Fibroblast of upper back skin (primary cell): ENCODE measurements around the gene TNFRSF1A.
"Not testable (repeated sequence)": the region's sequence is repeated elsewhere in the genome, so short reads cannot be mapped to it uniquely, and the experiment has no call there.

ENCODE experiments used
- DNase-seq: peaks from one replicate; pipeline ENCODE4 v3.0.0-alpha.2; 2013

The TNFRSF1A gene

DNA sequence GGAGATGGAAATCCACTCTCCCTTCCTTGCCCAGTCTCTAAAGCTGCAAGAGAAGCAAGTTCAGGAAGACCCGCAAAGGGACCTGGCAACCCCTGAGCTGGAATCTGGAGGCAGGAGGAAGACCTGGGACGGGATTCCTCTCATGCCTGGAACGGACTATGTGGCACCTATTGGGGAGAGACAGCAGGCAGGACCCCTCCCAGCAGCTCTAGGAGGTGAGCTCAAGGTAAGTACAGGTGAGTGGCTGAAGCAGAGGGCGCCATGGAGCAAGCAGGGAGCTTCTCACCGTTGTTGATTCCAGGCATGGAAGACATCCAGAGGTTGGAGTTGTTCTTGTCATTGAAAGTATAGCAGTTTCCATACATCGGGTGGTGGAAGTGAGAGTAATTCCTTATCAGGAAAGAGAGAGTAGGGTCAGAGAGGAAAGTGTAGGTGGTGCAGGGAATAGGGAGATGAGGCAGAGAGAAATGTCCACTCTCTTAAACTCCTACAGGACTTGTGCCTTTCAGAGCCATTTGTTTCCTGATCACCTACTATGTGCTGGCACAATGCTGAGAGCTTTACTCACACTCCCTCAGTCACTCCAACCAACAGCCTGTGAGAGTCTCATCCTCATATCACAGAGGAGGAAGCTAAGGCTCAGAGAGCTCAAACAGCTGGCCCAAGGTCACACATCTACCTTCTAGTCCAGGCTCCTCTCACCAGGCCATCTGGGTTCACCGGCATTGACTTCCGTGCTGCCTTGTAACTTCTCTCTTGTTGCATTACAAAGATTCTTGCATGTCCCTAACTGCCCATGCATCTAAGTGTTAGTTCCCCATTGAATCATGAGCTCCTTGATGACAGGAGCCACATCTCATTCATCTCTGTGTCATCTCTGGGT, 13.9 kb upstream of the TNFRSF1A start:
- no peak for DNase-seq

DNA sequence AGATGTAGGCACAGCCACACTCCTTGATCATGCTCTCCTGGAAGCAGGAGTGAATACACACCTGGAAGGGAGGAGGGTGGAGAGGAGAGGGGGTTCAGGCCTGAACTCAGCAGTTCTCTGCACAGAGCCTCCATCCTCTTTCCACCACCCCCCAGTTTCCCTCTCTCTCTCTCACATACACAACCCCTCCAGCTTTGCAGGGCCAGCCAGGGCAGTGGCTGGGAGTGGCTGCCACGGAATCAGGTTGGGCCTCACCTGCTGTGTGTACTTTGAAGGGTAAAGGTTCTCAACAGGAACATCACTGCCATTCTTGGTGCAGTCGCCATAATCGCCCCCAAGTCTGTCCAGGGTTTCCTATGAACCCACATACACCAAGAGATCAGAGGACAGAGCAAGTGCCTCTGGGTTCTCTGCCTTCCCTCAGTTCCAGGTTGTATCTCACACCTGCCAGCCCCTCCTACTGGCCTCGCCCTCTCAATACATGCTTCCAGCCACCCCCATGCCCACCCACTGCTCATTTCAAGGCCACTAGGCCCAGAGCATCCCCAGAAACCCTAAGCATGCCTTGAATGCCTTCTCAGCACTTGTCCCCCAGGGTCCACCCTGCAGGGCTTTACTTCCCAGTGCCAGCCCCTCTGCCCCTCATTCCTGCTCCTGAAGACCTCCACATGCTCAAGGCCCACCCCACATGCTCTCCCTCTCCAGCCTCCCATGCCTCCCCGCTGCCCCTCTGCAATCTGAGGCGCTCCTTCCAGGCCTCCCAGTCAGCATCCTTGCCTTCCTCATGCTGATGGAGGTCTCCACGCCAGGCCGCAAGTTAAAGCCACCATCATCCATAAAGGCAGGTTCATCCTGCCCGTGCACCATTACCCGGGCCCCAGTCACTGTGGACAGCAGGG, 12.9 kb upstream of the TNFRSF1A start:
- DNase-seq = no peak

DNA sequence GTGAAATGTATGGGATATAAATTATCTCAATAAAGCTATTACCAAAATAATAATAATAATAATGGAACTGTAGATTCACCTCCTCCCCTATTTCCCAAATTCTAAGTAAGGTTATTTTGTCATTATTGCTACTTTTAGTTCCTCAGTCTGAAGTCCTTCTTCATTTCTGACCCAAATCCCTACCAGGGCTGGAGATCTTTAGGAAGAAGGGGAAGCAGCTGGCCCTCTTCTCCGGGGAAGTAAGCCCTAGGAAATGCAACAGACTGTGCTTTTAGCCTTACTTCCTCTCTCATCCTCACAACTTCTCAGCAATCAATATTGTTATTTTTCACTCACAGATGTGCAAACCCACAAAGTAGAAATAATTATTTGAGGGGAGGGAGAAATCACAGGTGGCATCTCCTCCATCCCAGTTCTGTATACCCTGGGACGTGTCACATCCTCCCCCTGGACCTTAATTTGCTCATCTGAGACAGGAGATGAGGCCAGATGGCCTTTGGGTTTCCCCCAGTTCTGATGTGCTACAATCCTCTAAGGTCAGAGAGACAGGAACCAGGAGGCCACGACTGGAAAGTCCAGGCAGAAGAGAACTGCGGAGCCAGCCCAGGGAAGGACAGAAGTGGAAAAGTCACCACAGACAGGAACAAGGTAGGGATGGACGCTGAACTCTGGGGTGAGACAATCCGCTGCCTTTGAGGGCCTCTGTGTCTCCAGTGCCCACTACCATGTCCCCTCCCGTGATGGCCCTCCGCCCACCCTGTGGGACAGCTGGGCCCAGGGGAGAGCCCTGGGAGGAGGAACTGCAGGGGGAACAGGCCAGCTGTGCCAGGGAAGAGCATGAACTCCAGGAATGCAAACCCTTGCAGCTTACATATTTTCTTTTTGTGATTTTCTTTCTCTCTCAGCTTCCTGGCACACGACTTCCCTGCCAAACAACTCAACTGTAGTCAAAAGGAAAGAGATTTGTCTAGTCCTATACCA, 10.6 kb upstream of the TNFRSF1A start:
- no peak for DNase-seq

DNA sequence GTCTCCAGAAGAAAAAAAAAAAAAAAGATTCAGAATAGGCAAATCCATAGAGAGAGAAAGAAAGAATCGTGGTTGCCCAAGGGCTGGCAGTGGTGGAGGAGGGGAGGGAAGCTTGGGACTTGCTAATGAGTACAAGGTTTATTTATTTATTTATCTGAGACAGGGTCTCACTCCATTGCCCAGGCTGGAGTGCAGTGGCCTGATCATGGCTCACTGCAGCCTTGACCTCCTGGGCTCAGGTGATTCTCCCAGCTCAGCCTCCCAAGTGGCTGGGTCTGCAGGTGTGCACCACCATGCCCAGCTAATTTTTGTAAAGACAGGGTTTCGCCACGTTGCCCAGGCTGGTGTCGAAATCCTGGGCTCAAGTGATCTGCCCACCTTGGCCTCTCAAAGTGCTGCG, 9.7 kb upstream of the TNFRSF1A start:
- DNase-seq = no peak

DNA sequence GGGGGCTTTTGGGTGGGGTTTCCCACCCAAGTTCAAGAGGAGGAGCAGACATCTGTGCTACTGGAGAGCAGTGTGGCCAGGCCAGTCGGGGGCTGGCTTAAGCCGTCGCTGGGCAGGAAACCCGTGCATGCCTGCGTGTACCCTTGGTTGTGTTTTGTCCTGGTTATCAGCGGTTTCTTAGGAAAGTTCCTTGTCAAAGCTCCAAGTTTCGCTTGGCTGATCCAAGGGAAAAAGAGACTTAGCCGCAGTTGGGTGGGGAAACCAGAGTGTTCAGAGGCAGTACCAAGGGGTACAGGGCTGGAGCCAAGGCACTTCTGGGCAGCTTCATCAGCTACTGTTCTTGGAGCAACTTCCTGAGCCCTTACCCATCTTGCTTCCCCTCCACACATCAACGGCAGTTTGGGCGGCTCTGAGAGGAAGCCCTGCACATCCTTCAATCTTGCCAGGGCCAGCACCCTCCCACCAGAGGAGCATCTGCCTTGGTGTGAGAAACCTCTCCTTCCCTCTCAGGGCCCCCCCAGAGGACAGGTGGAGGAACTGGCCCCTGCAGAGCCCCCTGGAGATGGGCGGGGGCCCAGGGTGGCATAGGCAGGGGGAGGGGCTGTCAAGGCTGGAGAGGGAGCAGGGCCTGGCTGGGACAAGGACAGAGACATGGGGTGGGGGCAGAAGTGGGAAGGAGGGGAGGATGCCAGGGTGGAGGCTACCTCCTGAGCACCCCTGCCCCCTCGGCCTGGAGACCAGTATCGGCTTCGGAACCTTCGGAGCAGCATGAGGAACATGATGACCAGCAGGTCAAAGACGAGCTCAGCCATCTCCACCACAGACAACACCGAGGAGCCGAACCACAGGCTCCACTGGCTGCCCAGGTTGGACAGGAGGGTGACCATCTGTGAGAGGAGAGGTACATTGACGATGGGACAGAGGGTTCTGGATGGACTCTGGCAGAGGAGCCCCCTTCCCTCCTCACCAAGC, 5.8 kb upstream of the TNFRSF1A start:
- DNase-seq = no peak

DNA sequence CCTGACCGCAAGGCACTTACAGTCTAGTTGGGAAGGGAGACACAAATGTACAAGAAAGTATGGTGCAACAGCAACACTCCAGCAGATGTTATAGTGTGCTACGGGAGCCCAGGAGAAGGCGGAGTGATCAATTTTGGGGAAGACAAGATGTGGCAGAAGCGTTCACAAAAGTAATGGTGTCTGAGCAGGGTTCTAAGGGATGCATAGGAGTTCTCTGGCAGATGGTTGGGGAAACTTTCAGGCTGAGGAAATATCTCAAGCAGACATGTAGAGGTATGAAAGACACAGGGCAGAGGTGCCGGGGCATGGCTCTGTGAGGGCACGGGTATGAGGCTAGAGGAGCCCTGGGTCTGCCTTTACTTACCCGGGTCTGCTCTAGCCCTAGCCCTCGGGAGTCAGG, 5.1 kb upstream of the TNFRSF1A start:
- no peak for DNase-seq

DNA sequence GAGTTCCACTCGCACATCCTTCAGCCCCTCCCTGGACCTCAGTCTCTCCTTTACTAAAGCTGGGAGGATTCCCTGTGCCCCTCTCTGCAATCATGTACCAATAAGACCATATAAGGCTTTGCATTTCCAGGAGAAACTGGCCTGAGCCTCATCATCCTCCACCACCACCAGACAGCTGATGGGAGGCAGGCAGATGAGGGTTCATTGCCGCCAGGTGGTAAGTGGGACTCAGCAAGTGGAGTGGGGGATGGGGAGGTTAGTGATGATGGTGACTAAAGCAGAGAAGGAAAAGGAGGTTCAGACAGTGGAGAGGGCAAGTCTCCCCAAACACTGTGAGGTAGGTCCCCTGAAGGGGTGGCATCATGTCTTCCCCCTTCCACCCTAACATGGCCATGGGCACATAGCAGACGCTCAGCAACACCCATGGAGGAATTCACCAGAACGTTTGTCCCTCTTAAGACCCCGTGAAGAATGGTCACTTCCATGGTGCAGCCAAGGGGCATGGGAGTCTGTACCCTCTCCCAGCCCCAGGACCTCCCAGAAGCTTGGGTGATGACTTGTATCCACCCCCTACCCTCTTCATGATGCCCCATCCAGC, 4.5 kb upstream of the TNFRSF1A start:
- DNase-seq = no peak

DNA sequence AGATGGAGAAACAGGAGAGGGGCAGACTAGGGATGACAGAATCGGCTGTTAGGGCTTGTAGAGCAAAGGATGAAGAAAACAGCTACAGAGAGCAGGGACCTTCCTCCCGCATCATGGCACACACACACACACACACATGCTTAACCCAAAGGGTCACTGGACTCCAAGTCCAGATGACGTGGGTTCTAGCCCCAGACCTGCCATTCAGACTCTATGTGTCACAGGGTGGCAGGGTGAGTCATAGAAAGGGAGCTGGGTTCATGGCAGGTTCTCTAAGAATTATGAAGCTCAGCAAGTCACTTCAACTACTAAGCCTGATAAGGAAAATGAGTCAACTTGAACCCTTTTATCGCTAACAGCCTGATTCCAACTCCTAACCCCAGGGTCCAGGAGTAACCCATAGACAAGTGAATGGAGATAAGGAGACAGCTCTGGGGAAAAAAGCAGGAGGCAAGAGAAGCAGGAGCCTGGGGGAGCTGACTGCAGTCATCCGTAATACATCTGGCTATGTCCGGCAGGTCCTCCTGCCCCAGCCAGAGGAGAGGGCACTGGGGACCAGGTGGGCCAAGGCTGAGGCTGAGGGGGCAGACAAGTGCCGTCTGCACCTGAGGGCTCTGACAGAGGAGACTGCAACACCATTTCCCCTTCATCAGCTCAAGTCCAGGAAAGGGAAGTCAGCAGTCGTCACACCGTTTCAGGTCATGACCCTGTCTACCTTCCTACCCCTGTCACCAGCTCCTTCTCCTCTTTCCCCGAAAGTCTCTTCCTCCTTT, 3.6 kb upstream of the TNFRSF1A start:
- peak; percentile 77 for DNase-seq

DNA sequence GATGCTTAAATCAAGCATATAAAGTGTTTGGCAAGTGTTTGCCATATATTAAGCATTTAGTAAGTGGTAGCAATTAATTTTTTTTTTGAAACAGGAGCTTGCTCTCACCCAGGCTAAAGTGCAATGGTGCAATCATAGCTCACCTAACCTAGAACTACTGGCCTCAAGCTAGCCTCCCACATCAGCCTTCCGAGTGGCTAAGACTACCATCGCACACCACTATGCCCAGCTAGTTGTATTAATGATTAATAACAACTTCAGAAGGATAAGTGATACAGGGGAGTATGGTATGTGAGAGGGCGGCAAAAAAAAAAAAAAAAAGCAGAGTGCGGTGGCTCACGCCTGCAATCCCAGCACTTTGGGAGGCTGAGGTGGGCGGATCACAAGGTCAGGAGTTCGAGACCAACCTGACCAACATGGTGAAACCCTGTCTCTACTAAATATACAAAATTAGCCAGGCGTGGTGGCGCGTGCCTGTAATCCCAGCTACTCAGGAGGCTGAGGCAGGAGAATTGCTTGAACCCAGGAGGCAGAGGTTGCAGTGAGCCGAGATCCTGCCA, 2.3 kb upstream of the TNFRSF1A start:
- not testable (repeated sequence) for DNase-seq

DNA sequence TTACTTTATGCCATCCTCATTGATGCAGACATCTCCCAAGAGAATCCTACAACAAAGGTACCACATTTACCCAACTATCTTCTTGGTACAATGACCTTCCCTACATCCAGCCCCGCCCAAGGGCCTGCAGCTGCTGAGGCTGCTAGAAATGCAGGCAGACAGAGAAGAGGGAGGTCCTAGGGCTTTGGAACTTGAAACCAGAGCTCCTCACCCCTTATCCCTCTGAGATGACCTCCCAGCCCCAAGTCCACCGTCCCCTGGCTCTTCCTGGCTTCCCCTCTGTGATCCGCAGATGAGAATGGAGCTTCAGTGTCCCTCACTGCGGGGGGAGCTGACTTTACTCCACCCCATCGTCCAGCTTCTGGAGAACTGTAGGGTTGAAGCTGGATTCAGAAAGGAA, 1.6 kb upstream of the TNFRSF1A start:
- DNase-seq = no peak

DNA sequence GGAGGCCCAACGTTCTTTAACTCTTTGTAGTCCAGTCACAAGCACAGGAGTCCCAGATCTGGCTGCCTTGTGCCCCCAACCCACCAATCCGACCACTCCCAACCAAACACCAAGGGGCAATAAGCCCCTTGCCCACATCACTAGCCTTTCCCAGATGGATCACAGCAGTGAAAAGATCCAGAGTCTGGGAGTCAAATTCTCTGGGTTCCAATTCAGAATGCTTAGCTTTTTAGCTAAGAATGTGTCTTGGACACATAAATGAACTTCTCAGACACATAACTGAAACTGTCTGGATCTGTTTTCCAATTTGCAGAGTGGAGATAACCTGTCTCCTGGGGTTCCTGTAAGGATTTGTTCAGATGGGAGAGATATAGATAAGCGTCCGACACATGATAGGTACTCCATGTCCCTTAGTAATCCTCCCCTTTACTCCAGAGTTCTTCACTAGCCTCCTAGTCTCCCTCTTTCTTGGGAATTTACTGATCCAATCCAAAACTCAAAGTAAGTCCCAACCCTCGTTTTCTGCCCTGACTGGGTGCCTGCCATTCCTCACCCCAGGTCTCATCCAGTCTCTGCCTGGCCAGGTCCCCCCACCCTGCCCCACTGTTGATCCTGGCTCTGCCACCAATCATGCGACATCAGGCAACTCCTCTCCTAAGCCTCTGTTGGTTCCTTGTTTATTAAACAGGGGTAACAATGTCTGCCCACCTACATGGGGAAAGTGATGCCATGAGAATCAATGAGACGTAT, 439 bp upstream of the TNFRSF1A start:
- no peak for DNase-seq

DNA sequence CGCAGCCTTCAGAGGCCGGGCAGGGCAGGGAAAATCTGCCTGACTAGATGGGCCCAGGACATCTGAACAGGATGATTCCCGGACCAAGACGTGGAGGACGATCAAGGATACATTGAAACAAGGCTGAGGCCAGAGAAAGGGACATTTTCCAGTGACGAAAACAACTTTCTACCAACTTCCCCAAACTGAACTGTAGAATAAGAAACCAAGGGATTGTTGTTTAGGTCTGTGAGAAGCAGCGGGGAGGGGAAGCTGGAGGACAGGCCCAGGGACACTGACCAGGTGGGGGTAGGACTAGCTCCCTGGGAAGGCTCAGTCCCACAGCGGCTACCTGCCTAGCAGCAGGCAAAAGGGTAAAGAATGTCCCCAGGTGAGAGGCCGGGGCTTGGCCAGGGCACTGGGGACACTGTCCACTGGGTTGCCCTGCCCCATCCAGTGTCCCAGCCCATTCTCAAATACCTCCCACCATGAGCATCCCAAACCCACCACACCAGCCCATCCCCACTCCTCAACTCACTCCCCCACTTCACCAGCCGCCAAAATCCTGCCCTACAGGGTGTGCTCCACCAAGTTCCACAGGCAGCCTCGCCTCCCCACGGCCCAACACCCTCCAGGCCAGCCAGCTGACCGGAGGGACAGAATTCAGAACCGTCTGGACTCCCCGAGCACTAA, 995 bp downstream of the TNFRSF1A start:
- DNase-seq = no peak

DNA sequence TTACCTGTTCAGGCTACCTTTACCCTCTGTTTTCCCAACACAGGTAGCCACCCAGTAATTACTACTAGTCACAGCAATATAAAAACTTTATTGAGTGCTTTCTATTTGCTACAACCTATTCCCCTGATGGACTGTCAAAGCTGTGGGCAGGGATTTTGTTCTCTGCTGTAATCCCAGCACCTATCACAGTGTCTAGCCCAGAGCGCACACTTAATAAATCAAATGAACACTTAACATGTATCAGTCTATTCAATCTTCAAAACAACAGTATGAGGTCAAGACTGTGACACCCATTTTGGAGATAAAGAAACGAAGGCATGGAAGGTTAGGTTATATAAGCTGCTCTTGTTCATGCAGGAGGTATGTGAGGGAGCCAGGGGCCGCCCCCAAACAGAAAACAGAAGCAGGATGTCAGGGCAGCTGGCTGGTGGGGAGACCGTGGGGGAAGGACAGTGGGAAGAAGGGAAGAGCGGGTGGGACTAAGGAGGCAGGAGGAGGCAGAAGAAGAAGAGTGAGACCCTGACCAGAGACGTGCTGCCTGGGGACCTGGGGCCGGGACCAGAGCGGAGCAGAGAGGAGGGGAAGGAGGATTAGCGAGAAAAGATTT, 1.7 kb downstream of the TNFRSF1A start:
- peak; percentile 77 for DNase-seq

DNA sequence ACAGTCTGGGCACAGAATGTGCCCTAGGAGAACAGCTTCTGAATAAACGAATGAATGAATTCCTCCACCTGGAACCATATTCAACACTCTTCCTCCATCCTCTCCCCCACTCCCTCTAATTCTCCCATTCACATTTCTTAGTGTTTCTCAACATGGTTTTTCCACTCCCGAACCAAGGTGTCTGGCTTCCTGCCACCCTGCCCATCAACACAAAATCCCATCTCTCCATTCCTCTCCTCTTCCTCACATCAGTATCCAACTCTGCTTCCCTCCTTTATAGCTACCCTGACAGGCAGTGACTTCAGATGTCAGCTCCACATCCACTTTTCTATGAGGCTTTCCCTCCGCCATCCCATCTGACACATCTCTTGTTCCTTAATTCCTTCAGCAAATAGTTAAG, 2.9 kb downstream of the TNFRSF1A start:
- DNase-seq = no peak

DNA sequence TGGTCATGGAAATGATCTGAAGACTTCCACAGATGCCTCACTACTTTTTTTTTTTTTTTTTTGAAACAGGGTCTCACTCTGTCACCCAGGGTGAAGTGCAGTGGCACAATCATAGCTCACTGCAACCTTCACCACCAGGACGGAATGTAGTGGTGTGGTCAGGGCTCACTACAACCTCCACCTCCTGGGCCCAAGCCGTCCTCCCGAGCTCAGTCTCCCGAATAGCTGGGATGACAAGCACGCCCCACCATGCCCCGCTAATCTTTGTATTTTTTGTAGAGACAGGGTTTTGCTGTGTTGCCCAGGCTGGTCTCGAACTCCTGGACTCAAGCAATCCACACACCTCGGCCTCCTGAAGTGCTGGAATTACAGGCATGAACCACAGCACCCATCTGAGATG, 3.3 kb downstream of the TNFRSF1A start:
- not testable (repeated sequence) for DNase-seq

DNA sequence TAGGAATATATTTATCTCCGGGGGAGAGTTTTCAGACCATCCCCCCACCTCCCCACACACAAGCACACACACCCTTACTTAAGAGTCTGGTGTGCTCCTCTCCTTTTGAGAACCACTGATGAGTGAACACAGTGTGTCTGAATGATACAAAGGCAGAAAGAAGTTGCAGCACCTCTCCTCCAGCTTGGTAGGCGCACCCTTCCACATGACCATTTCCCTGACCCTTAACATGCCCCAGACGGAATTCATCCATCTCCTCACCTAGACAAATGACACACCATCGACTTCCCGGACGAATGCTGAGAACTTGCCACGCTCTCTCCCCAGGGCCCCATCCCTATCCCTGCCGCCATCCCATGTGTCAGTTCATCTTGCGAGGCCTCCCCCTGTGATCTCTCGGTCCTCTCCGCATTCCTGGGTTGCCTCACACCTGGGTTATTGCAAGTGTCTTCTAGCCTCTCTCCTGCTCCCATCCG, 3.9 kb downstream of the TNFRSF1A start:
- peak; percentile 59 for DNase-seq

DNA sequence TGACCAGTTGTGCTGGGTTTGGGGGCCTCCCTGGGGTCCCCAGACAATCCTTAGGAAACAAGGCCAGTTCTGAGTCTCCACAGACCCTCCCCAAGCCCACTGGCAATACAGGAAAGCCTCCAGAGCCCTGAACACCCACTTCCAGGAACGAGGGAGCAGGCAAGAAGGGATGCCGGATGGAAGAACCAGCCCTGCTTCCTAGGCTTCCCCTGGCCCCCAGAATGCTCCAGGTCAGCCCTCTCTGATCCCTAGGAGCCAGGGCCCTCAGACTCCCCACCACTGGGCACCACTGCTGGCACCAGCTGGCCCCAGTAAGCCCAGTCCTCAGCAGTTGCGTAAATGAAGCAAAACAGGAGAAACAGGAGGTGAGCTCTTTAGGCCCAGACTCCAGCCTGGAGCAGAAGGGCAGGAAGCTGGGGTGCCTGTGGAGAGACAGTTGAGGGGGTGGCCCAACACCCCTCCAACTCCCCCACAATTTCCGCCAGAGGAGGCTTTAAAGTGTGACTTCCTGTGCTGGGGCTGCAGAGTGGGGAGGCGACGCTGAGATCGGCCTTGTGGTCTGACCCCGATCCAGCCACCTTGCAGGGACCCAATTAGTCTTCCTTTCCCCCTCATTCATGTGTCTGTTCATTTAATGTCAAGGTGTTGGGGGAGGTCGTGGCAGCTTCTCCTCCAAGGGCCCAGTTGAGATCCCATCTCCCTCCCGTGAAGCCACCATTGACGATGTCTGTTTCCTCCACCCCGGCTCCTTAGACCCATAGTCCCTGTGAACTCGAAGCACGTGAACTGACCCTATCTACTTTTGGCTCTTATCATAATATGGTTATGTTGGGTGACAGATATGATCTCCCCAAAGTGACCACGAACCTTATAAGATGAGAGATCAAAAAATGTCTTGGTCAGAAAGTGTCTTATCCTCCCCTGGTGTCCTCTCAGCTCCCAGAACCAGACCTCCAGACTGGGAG, 4.7 kb downstream of the TNFRSF1A start:
- no peak for DNase-seq
